DOHH2 (cell line): ENCODE data around the gene CACNA1B.

Experiments
- CTCF ChIP-seq: fragments of 200-600 bp; sonication (generic); IDR thresholded peaks from one replicate; pipeline ENCODE4 v1.5.1; 2014; ENCODE audit warnings: antibody characterized with exemption, mild to moderate bottlenecking, low read depth, low read length; ENCODE audit not compliant: poor library complexity, severe bottlenecking
- EZH2phosphoT487 ChIP-seq: fragments of 200-600 bp; sonication (generic); IDR thresholded peaks from 2 replicates; pipeline ENCODE4 v1.6.1; 2017; ENCODE audit warnings: borderline replicate concordance, mild to moderate bottlenecking, antibody characterized with exemption, low read length, moderate library complexity, mixed read lengths

- TF ChIP-seq CTCF (no peak), EZH2phosphoT487 (no peak)
These were observed 131.6 kb downstream of the CACNA1B start for GRCh38 chr9:138009016-138009802.
